Hepatic stellate cell (primary cell): Measurements from ENCODE around the gene WDR6.
A peak's percentile ranks its signal among the peaks of the same experiment; 100 is the strongest.

ENCODE experiments used
- DNase-seq: peaks from one replicate; pipeline ENCODE4 v3.0.0; 2011; ENCODE audit warnings: low spot score

The WDR6 gene

DNA sequence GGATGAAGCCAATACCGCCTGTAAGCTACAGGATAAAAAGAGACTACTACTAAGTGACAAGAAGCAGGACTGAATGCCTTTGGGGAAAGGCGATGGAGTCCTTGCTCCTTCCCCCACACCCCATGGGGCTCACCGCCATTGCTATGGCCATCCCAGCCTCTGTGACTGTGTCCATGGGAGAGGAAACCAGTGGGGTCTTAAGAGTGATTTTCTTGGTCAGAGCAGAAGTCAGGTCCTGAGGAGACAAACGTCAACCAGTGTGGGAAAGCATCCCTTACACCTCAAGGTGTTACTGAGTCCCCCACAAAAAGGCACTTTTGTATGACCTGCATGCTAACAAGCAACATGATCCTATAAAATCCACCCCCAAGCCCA lies 21.1 kb downstream of the WDR6 start:
- DNase-seq, result no peak

DNA sequence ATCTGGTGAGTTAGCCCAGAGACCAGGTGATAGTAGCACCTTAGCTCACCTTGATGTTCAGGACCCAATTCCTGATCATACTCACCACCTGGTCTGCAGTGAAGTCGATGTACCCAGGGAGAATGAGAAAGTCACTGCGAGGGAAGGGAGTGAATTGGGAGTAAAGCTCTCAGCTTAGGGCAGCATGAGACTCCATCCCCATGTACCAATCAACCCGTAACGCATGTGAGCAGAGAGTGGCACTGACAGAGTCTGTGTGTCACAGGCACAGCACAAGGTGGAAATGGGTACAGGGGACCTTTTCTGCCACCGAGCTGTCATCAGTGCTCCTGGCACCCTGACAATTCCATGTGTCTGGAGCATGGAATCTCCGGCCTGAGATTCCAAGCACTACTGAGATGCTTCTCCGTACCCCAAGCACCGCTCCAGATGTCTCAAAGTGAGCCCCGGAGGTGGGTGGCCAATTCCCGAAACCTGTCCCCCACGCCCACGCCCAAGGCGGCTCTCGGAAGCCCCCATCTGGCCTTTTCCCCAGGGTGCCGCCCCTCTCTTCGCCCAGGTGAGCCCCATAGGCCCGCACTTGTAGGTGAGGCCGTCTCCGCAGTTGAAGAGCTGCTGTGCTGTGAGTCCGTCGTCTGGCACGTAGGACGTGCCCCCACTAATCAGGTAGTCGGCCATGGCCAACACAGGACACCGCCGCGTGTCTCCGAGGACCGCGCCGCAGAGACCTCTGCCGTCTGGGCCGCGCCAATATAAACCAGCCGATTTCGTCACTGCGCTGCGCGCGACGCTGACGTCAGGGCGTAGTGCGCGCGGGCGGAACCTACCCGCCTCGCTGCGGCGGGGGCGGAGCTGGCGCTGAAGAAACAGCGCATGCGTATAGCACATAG lies 21.7 kb downstream of the WDR6 start, which contains the start of gene IMPDH2:
Gene IMPDH2 (minus strand): TSS at position 726 of the 890 bp plus-strand sequence. CDS start 48 bp downstream, at position 678.
- DNase-seq, result peak; percentile 87

DNA sequence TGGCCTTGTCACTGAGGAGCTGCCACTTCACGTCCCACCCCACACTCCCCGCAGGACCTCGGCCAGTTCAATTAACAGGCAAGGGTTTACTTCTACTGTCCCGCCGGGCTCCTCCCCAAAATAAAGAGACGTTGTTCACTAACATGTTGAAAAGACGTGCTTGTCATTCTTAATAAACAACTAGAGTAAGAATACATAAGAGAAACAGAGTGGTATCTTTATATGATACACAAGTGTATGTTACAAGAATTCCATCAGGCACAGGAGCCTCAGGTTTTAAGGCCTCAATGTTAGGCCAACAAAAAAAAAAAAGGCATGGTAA lies 22.3 kb downstream of the WDR6 start:
- no peak for DNase-seq

DNA sequence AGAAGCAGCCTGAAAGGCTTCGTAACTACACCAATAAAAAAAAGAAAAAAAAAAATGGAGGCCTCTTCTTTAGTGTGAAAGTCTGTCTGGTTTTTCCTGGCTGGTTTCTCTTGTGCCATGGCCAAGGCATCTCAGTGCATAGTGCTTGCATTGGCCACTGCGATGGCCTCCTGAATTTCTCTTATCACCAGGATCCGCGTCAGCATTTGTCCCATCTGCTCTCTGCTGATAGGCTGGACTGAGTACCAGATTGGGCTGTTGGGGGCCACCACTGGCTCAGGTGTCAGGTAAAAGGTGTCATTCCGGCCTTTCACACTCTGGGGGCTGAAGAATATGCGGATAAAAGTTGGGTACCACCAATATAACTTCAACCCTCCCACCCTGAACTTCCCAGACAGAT lies 23.1 kb downstream of the WDR6 start:
- no peak for DNase-seq

DNA sequence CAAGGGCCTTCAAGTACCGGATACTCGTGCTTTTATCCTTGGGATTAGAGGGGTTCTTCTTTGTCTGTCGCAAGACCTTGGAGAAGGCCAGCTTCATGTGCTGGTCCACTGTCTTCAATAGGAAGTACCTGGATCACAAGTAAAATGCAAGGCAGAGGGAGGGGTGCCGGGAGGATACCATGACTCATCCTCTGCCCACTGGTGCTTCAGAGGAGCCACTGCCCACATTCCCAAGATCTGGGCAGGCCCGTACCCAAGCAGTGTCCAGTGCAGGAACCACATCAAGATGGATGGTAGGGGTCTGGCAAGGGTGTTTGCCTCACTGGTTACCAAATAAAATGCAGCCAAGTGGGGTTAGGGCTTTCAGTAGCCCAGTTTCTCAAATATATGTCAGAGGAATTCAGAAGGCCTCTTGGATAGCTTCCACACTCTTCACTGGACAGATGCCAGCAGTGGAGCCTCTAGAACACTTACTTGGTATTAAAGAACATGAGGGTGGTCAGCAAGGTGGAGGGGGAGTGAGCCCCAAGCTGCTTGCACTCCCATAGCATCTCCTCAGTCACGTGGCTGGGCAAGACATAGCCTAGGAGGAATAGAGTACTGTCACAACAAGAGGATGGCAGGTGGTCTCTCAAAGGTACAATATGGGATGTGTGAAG lies 25.6 kb downstream of the WDR6 start:
- no peak for DNase-seq

DNA sequence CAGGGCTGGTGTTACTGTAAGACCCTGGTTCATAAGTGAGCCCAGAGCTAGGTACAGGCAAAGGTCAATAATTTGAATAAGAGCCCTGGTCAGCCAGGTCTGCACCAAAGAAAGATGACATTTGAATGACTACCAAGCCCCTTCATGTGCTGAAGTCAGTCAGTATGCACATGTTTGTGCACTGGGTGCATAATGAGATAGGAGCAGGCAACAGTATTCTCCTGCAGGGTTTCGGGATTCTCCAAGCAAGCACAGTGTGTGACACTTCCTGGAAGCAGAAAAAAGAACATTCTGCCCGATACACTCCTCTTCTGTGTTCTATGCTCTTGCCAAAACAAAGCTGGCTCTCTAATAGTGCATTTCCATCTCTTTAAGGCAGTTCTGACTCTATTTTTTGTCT lies 27.5 kb downstream of the WDR6 start:
- DNase-seq, result no peak

- no peak for DNase-seq
Measured at GRCh38 chr3:49035281-49035680, 28.1 kb downstream of the WDR6 start.

DNA sequence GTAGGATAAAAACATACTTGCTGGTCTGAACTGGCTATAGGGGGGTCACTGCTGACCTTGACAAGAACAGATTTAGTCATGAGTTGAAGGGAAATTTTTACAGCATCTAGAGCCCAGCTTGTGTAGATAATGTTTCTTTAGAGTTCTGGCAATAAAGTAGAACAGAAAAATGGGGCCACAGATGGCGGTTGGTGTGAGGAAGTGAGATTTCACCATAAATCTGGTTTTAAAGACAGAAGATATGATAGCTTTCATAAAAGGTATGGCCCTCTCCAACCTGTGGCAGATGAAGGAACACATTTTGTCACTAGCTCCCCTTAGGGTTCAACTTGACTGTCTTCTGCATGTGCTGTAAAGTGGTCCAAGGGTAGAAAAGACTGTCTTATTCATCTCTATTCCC lies 46.4 kb downstream of the WDR6 start:
- DNase-seq, result no peak

DNA sequence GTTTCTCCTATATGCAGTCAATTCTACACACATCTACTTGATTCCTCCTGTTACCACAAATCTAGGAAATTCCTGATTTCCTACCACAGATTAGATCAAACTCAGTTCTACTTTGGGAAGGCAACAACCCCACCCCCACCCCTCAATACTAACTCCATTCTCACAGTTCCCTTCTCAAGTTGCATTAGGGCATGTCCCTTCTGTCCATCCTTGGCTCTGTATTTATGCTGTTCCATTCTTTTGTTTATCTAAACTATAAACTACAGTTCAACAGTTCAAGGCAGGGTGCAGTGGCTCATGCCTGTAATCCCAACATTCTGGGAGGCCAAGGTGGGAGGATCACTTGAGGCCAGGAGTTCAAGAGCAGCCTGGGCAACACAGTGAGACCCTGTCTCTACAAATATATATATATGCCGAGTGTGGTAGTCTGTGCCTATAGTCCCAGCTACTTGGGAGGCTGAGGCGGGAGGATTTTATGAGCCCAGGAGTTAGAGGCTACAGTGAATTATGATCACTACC lies 47.2 kb downstream of the WDR6 start:
- DNase-seq, result no peak

DNA sequence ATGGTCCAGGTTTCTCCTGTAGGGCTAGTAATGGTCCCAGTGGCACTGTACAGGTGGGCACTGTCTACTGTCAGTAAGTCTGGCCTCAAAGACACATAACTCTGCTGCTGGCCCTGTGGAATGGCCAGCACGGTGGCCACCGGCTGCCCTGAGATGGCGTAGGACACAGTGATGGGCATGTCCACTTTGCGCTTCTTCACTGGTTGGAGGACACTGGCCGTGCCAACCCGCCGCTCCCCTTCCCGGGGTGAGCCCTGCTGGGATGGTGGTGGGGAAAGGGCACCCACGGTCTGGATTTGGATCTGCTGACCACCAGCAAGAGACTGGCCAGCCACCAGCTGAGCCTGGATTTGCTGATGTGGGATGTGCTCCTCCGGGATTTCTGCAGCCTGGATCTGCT lies 50.1 kb downstream of the WDR6 start:
- DNase-seq, result no peak

DNA sequence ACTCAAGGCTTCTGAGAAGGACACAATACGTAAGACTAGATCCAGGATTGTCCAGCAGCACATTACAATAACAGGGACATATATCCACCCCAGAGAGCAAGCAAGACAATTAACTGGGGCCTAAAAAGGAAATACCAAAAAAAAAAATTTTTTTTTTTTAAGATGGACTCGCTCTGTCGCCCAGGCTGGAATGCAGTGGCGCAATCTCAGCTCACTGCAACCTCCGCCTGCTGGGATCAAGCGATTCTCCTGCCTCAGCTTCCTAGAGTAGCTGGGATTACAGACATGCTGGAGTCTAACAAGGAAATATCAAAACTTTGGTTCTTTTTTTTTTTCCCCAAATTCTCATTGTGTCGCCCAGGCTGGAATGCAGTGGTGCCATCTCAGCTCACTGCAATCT lies 50.8 kb downstream of the WDR6 start:
- no peak for DNase-seq
